ENCODE data around the gene TBC1D24. TPM values are rescaled to one million over a fixed set of nuclear protein-coding genes. Genes with fewer than 3 reads are reported as not detected.

TBC1D24 gene
- total and polyA plus RNA-seq, 8 donors: 10.8 to 23.7 (median 18.2) TPM

DNA sequence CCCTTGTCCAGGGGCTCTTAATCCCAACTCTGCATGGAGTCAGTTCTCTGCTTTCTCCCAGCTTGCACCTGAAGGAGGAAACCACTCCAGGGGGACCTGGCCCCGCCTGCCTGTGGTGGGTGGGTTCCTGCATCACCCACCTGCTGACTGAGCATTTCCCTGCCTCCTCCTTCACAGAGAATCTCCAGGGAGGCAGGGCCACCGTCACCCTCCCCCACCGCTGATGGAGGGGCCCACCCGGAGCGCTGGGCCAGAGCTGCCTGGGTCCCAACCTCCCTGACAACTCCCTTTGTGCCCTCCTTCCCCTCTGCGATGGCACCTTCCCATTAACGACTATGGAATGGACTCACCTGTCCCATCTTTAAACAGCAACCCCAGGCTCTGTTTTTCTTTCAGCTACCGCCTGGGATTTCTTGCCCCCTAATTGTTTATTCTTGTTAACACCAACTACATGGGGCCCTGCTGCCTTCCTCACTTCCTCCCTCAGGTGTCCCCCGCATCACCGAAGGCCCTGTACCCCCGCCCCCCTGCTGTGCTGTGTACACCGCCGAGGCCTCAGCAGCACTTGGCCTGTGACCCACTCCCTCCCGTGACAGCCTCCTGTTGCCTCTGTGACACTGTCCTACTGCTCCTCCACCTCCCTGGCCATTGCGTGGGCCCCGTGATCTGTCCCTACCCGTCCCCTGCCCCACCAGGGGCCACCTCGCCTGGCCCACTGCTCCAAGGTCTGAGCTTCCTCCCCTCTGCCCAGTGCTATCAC, 15.9 kb upstream of the TBC1D24 start:
- Histone ChIP-seq H3K27ac (no peak overlapping the region), H3K27me3 (no peaks in the 10 kb centered on the region), H3K4me1 (peaks cover 0 to 8% (median 0%) of the 10 kb centered on the region in 3 donors), H3K36me3 (no peaks in the 10 kb centered on the region), H3K4me3 (peak overlapping the region; percentile 18 to 67 (median 40)), H3K9me3 (no peaks in the 10 kb centered on the region)
- DNase-seq (no peak), ATAC-seq (peak in 2 of 4 donors; percentile 1 to 12), FAIRE-seq (no peak)
- WGBS, 2 donors: 23 to 28% methylated on average over 18 of the region's 18 CpGs
- TF ChIP-seq CTCF (IDR thresholded peaks at IDR 0.05): no peak
- intact Hi-C loops (cut with DNase I): no loop called here

- H3K4me3 ChIP-seq: peak within 1 kb of the TSS; percentile 18 to 67 (median 40)
- TF ChIP-seq CTCF (IDR thresholded peaks at IDR 0.05): no peak
- H3K4me1 ChIP-seq: peaks cover 0 to 8% (median 0%) of the 10 kb centered on the region in 3 donors
- no peaks in the 10 kb centered on the region for H3K9me3 ChIP-seq
- FAIRE-seq: no peak
- H3K27me3 ChIP-seq: no peaks in the 10 kb centered on the region
- peak; percentile 99 to 100 (median 100) for ATAC-seq
- H3K36me3 ChIP-seq: no peaks in the 10 kb centered on the region
- peak; percentile 95 to 99 (median 98) for DNase-seq
- no peak within 1 kb of the TSS for H3K27ac ChIP-seq
- WGBS, 2 donors: 0 to 1% methylated on average over 33 to 66 of the region's 66 CpGs
- intact Hi-C loops (cut with DNase I): no loop called here
Observed at GRCh38 chr16:2459647-2460390, 15.1 kb upstream of the TBC1D24 start, which contains the start of gene TEDC2. Gene TEDC2 (plus strand): TSS chr16:2460109. CDS start chr16:2460145, 36 bp downstream.

GRCh38 chr16:2460391-2460713, 14.6 kb upstream of the TBC1D24 start:
- ATAC-seq: peak in 1 of 4 donors; percentile 2
- H3K4me3 ChIP-seq: peak overlapping the region in 3 of 4 donors; percentile 16 to 67 (median 42)
- no peak overlapping the region for H3K27ac ChIP-seq
- intact Hi-C loops (cut with DNase I): no loop called here
- no peaks in the 10 kb centered on the region for H3K27me3 ChIP-seq
- peaks cover 0 to 8% (median 0%) of the 10 kb centered on the region in 3 donors for H3K4me1 ChIP-seq
- WGBS, 2 donors: 2 to 4% methylated on average over 13 to 20 of the region's 20 CpGs
- H3K9me3 ChIP-seq: no peaks in the 10 kb centered on the region
- TF ChIP-seq CTCF (IDR thresholded peaks at IDR 0.05): no peak
- H3K36me3 ChIP-seq: no peaks in the 10 kb centered on the region
- no peak for FAIRE-seq
- DNase-seq: no peak

DNA sequence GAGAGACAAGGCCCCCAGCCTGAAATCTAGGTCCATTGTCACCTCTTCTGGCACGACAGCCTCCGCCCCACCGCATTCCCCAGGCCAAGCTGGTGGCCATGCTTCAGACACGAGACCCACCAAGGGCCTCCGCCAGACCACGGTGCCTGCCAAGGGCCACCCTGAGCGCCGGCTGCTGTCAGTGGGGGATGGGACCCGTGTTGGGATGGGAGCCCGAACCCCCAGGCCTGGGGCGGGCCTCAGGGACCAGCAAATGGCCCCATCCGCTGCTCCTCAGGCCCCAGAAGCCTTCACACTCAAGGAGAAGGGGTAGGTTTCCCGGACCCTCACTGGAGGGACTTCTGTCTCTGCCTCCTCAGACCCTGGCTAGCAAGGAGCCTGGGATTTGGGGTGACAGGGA, 14.0 kb upstream of the TBC1D24 start:
- Histone ChIP-seq H3K4me3 (no peak overlapping the region), H3K4me1 (peaks cover 0 to 8% (median 0%) of the 10 kb centered on the region in 3 donors), H3K9me3 (no peaks in the 10 kb centered on the region), H3K36me3 (no peaks in the 10 kb centered on the region), H3K27me3 (no peaks in the 10 kb centered on the region), H3K27ac (no peak overlapping the region)
- TF ChIP-seq CTCF (IDR thresholded peaks at IDR 0.05): no peak
- intact Hi-C loops (cut with DNase I): no loop called here
- FAIRE-seq (no peak), DNase-seq (peak in 2 of 6 donors; percentile 50 to 70), ATAC-seq (no peak)
- WGBS, 2 donors: 75 to 79% methylated on average over 13 of the region's 13 CpGs
